AG04450 (cell line): Measurements from ENCODE around the gene CLDN3. TPM values are rescaled to one million over a fixed set of nuclear protein-coding genes. Genes with fewer than 3 reads are reported as not detected.
"Not testable (repeated sequence)": the region's sequence is repeated elsewhere in the genome, so short reads cannot be mapped to it uniquely, and the experiment has no call there.

Experiments
- CTCF ChIA-PET: fragments of 300-600, 350-600 bp; formaldehyde crosslinking; extraction: SDS; loops from one replicate; lab custom pipeline; 2022; ENCODE audit warnings: antibody characterized with exemption, inconsistent platforms; lab: Charles Lee
- POLR2A ChIA-PET: fragments of 350-600 bp; formaldehyde crosslinking; extraction: SDS; loops from one replicate; lab custom pipeline; 2021; ENCODE audit warnings: antibody characterized with exemption, inconsistent platforms; lab: Yijun Ruan, JAX
- DNase-seq: peaks from one replicate; pipeline ENCODE4 v3.0.0-alpha.2; 2011; ENCODE audit warnings: low read depth, low spot score
- H3K27ac ChIP-seq: one replicate; pipeline ENCODE4 v1.5.1; 2012; ENCODE audit warnings: low read depth, low read length, control low read depth
- H3K27me3 ChIP-seq: one replicate; pipeline ENCODE4 v1.6.0; 2012; ENCODE audit warnings: low read length; ENCODE audit not compliant: control insufficient read depth, insufficient read depth
- H3K4me3 ChIP-seq: 2 replicates; pipeline ENCODE4 v1.5.1; 2011; ENCODE audit warnings: mild to moderate bottlenecking, low read depth, low read length, control low read depth
- H3K9me3 ChIP-seq: 2 replicates; pipeline ENCODE4 v1.5.1; 2012; ENCODE audit warnings: low read length; ENCODE audit not compliant: control insufficient read depth, insufficient read depth
- polyA plus RNA-seq: library from polyadenylated mRNA; depleted of rRNA; stranded (reverse); fragments of >200 nt; gene quantifications from 2 replicates; pipeline ENCODE4 v1.2.3, GENCODE V29; 2011; rRNA removed
- small RNA-seq: library from RNA; depleted of rRNA; stranded (forward); fragments of <200 nt; gene quantifications from one replicate; pipeline ENCODE3, GENCODE V24; 2012; ENCODE audit warnings: low read depth; ENCODE audit not compliant: insufficient read length
- TF ChIP-seq, protein P1 (sequence below): IDR thresholded peaks from 2 replicates; pipeline ENCODE4 v1.5.1; 2011; ENCODE audit warnings: low read depth, low read length, control low read depth, inconsistent platforms

The CLDN3 gene
- polyA plus RNA-seq, 1 experiment, result not detected

DNA sequence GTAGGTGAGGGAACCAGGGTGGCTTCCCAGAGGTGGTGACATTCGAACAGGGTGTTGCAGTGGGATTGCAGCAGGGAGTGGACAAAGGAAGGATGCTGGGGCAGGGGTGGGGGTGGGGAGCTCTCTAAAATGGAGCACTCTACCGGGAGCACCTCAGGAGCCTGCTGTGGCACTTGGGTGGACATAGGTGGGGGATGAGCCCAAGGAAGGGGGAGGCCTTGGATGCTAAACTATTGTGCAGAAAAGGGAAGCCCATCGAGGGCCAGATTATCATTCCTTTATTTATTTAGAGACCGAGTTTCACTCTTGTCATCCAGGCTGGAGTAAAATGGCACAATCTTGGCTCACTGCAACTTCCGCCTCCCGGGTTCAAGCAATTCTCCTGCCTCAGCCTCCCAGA is 47.3 kb downstream of the CLDN3 start:
- Histone ChIP-seq H3K27ac (no peak overlapping the region), H3K9me3 (no peaks in the 10 kb centered on the region; the same call in 1 of the 2 replicates), H3K4me3 (no peak overlapping the region), H3K27me3 (peaks cover 8% of the 10 kb centered on the region)
- DNase-seq, result no peak
- ChIA-PET POLR2A (no interaction called here), CTCF (interaction anchor here (4.6 kb wide), 1 partner anchor 116 kb away, joined by 93 read pairs; no protein-coding TSS in a partner anchor)
- TF ChIP-seq, protein P1, sequence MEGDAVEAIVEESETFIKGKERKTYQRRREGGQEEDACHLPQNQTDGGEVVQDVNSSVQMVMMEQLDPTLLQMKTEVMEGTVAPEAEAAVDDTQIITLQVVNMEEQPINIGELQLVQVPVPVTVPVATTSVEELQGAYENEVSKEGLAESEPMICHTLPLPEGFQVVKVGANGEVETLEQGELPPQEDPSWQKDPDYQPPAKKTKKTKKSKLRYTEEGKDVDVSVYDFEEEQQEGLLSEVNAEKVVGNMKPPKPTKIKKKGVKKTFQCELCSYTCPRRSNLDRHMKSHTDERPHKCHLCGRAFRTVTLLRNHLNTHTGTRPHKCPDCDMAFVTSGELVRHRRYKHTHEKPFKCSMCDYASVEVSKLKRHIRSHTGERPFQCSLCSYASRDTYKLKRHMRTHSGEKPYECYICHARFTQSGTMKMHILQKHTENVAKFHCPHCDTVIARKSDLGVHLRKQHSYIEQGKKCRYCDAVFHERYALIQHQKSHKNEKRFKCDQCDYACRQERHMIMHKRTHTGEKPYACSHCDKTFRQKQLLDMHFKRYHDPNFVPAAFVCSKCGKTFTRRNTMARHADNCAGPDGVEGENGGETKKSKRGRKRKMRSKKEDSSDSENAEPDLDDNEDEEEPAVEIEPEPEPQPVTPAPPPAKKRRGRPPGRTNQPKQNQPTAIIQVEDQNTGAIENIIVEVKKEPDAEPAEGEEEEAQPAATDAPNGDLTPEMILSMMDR, result no peak

DNA sequence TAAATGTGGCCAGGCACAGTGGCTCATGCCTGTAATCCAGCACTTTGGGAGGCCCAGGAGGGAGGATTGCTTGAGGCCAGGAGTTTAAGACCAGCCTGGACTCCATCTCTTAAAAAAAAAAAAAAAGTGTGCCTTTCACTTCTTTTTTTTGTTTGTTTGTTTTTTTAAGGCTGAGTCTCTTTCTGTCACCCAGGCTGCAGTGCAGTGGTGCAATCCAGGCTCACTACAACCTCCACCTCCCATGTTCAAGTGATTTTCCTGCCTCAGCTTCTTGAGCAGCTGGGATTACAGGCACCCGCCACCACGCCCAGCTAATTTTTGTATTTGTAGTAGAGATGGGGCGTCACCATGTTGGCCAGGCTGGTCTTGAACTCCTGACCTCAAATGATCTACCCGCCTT is 47.9 kb downstream of the CLDN3 start:
- H3K27me3 ChIP-seq, POLR2A ChIA-PET, H3K9me3 ChIP-seq, H3K27ac ChIP-seq, H3K4me3 ChIP-seq, DNase-seq: not testable (repeated sequence)
- CTCF ChIA-PET, result interaction anchor here (1.0 kb wide), 1 partner anchor 115 kb away, joined by 3 read pairs; no protein-coding TSS in a partner anchor

DNA sequence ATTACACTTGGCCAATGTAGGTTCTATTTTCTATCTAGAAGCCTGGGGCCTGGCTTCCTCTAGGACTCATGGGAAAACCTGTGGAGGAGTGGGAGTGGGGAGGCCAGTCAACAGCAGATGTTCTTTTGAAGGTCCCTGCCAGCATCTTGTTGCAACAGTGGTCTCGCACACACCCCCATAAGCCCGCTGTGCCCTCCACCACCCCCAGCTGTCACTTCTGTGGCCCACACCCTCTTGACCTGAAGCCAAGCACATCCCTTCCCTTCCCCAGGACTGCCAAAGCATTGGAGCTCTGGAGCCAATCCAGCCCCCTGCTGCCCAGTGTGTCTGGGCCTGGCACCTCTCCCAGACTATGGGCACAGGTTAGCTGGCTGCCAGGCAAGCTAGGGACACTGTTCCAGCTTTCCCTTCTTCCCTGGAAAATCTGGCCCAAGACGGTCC is 48.7 kb downstream of the CLDN3 start:
- peaks cover 6% of the 10 kb centered on the region for H3K27me3 ChIP-seq
- no peak for DNase-seq
- ChIA-PET POLR2A (no interaction called here), CTCF (interaction anchor here (1.0 kb wide), 1 partner anchor 115 kb away, joined by 3 read pairs; no protein-coding TSS in a partner anchor)
- H3K9me3 ChIP-seq, result no peaks in the 10 kb centered on the region; the same call in 1 of the 2 replicates
- H3K27ac ChIP-seq, result no peak overlapping the region
- no peak overlapping the region for H3K4me3 ChIP-seq
- TF ChIP-seq, protein P1, result no peak

DNA sequence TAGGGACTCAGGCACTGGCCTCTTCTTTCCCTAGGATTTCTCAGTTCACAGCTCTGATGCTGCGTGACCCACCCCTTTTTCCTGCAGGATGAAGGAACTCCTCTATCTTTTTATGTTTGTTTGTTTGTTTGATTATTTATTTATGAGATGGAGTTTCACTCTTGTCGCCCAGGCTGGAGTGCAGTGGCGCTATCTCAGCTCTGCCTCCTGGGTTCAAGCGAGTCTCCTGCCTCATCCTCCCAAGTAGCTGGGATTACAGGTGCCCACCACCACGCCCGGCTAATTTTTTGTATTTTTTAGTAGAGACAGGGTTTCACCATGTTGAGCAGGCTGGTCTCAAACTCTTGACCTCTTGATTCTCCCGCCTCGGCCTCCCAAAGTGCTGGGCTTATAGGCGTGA is 49.6 kb downstream of the CLDN3 start:
- POLR2A ChIA-PET, result interaction anchor here (0.7 kb wide), 1 partner anchor 22 kb away, joined by 4 read pairs; no protein-coding TSS in a partner anchor
- not testable (repeated sequence) for H3K4me3 ChIP-seq, DNase-seq, H3K9me3 ChIP-seq, H3K27ac ChIP-seq, H3K27me3 ChIP-seq
- CTCF ChIA-PET, result interaction anchor here (1.0 kb wide), 1 partner anchor 113 kb away, joined by 6 read pairs; no protein-coding TSS in a partner anchor

DNA sequence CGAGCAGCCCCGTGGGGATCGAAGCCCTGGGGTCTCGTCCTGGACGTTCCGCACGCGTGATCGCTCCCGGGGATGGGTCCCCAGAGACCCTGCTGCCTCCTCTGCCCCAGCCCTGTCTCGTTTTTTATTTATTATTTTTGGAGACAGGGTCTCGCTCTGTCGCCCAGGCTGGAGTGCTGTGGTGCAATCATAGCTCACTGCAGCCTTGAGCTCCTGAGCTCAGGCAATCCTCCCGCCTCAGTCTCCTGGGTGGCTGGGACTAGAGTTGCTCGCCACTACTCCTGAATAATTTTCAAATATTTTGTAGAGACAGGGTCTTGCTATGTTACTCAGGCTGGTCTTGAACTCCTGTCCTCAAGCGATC is 50.3 kb downstream of the CLDN3 start:
- no peak overlapping the region for H3K27ac ChIP-seq
- POLR2A ChIA-PET, result interaction anchor here (0.7 to 1.0 kb wide), 4 partner anchors 12 to 131 kb away, joined by 3 to 4 read pairs (median 3); no protein-coding TSS in a partner anchor
- H3K27me3 ChIP-seq, result peaks cover 6% of the 10 kb centered on the region
- CTCF ChIA-PET, result interaction anchor here (1.0 kb wide), 1 partner anchor 113 kb away, joined by 6 read pairs; no protein-coding TSS in a partner anchor
- DNase-seq, result no peak
- TF ChIP-seq, protein P1, result no peak
- H3K9me3 ChIP-seq, result no peaks in the 10 kb centered on the region; the same call in 1 of the 2 replicates
- H3K4me3 ChIP-seq, result peak overlapping the region; percentile 58

Small RNA genes lying within 50 kb of the gene (small RNA-seq; reads per million reads assigned to genes)
- not detected for gene RN7SL265P

Other genes starting within 250 kb of the CLDN3 start
- 29.0 and 29.7 TPM in 2 replicates for gene BAZ1B, start 248.0 kb downstream of the CLDN3 start, polyA plus RNA-seq
- gene BCL7B, start 212.6 kb downstream of the CLDN3 start, polyA plus RNA-seq, result 41.9 and 47.7 TPM in 2 replicates
- 34.7 and 45.8 TPM in 2 replicates for gene TBL2, start 191.7 kb downstream of the CLDN3 start, polyA plus RNA-seq
- not detected in 2 replicates for gene MLXIPL, start 145.7 kb downstream of the CLDN3 start, polyA plus RNA-seq
- 1.8 and 3.7 TPM in 2 replicates for gene VPS37D, start 102.4 kb downstream of the CLDN3 start, polyA plus RNA-seq
- 5.9 and 6.4 TPM in 2 replicates for gene DNAJC30, start 86.8 kb downstream of the CLDN3 start, polyA plus RNA-seq
- 48.6 and 49.5 TPM in 2 replicates for gene BUD23, start 86.7 kb downstream of the CLDN3 start, polyA plus RNA-seq
- gene STX1A, start 50.6 kb downstream of the CLDN3 start, polyA plus RNA-seq, result 12.9 and 13.7 TPM in 2 replicates
- gene ABHD11, start 31.5 kb downstream of the CLDN3 start, polyA plus RNA-seq, result 5.1 and 7.5 TPM in 2 replicates
- 0.15 and 0.16 TPM in 2 replicates for gene CLDN4, start 60.7 kb upstream of the CLDN3 start, polyA plus RNA-seq
- gene METTL27, start 72.2 kb upstream of the CLDN3 start, polyA plus RNA-seq, result 2.6 and 4.4 TPM in 2 replicates
- not detected in 2 replicates for gene TMEM270, start 90.9 kb upstream of the CLDN3 start, polyA plus RNA-seq